Neural progenitor cell (in vitro differentiated cells): ENCODE data around the gene ARHGAP8. TPM values are rescaled to one million over a fixed set of nuclear protein-coding genes. Genes with fewer than 3 reads are reported as not detected.

ENCODE experiments used
- DNase-seq: peaks from one replicate; pipeline ENCODE4 v3.0.0-alpha.2; 2016; ENCODE audit warnings: low spot score
- H2AFZ ChIP-seq: fragments of 200-600 bp; sonication (generic); replicated peaks from 2 replicates; pipeline ENCODE4 v1.6.1; 2016; ENCODE audit warnings: antibody characterized with exemption
- H3F3A ChIP-seq: fragments of 200-600 bp; sonication (generic); 2 replicates; pipeline ENCODE4 v1.6.1; 2016; ENCODE audit warnings: antibody characterized with exemption, low read depth
- H3K27ac ChIP-seq: fragments of 200-600 bp; sonication (generic); 2 replicates; pipeline ENCODE4 v1.5.1; 2016; ENCODE audit warnings: mild to moderate bottlenecking
- H3K27me3 ChIP-seq: fragments of 200-600 bp; sonication (generic); 2 replicates; pipeline ENCODE4 v1.6.1; 2016; ENCODE audit warnings: mild to moderate bottlenecking, moderate library complexity
- H3K36me3 ChIP-seq: fragments of 200-600 bp; sonication (generic); 2 replicates; pipeline ENCODE4 v1.5.1; 2016
- H3K4me1 ChIP-seq: fragments of 200-600 bp; sonication (generic); 2 replicates; pipeline ENCODE4 v1.6.1; 2016; ENCODE audit warnings: mixed run types
- H3K4me2 ChIP-seq: fragments of 200-600 bp; sonication (generic); 2 replicates; pipeline ENCODE4 v1.6.1; 2016
- H3K4me3 ChIP-seq: fragments of 200-600 bp; sonication (generic); 2 replicates; pipeline ENCODE4 v1.5.1; 2016
- H3K79me2 ChIP-seq: fragments of 200-600 bp; sonication (generic); 2 replicates; pipeline ENCODE4 v1.6.1; 2016; ENCODE audit warnings: low read depth
- H3K9ac ChIP-seq: fragments of 200-600 bp; sonication (generic); 2 replicates; pipeline ENCODE4 v1.6.1; 2016
- H3K9me3 ChIP-seq: fragments of 200-600 bp; sonication (generic); 2 replicates; pipeline ENCODE4 v1.5.1; 2016; ENCODE audit warnings: low read depth
- H4K20me1 ChIP-seq: fragments of 200-600 bp; sonication (generic); 2 replicates; pipeline ENCODE4 v1.6.1; 2016; ENCODE audit warnings: low read depth
- H3K27ac Mint-ChIP-seq: 3 replicates; pipeline ENCODE4 v1.8.0; 2021; ENCODE audit warnings: mixed read lengths
- H3K27me3 Mint-ChIP-seq: 2 replicates; pipeline ENCODE4 v1.8.0; 2022; ENCODE audit warnings: low read depth, mild to moderate bottlenecking, inconsistent platforms, moderate library complexity, mixed read lengths; ENCODE audit not compliant: insufficient read depth
- H3K36me3 Mint-ChIP-seq: 3 replicates; pipeline ENCODE4 v1.8.0; 2021; ENCODE audit warnings: mixed read lengths
- H3K4me1 Mint-ChIP-seq: 3 replicates; pipeline ENCODE4 v1.8.0; 2021; ENCODE audit warnings: mixed read lengths
- H3K4me3 Mint-ChIP-seq: 3 replicates; pipeline ENCODE4 v1.8.0; 2021; ENCODE audit warnings: mild to moderate bottlenecking, moderate library complexity, mixed read lengths
- H3K9me3 Mint-ChIP-seq: 3 replicates; pipeline ENCODE4 v1.8.0; 2020; ENCODE audit warnings: mixed read lengths
- EZH2 ChIP-seq: fragments of 200-600 bp; sonication (generic); IDR thresholded peaks from 2 replicates; pipeline ENCODE4 v1.6.1; 2017; ENCODE audit warnings: antibody characterized with exemption, mild to moderate bottlenecking, moderate library complexity
- EZH2phosphoT487 ChIP-seq: fragments of 200-600 bp; sonication (generic); IDR thresholded peaks from 2 replicates; pipeline ENCODE4 v1.6.1; 2017; ENCODE audit warnings: antibody characterized with exemption
- total RNA-seq: library from RNA; depleted of rRNA; stranded (reverse); fragments of >200 nt; gene quantifications from 2 replicates; pipeline ENCODE4 v1.2.3, GENCODE V29; 2015; ENCODE audit warnings: low replicate concordance
- TF ChIP-seq, protein P1 (sequence below): fragments of 200-600 bp; sonication (generic); IDR thresholded peaks from 2 replicates; pipeline ENCODE4 v1.5.1; 2017; ENCODE audit warnings: antibody characterized with exemption, mild to moderate bottlenecking

Gene ARHGAP8
- total RNA-seq, 1 donor from 2014 or later, result 3.0 TPM

GRCh38 chr22:44892803-44893730 lies 140.7 kb downstream of the ARHGAP8 start:
- no peak overlapping the region for H3K9ac ChIP-seq
- no peaks in the 10 kb centered on the region for H3K36me3 ChIP-seq
- Mint-ChIP-seq H3K4me1 (no peaks in the 10 kb centered on the region), H3K9me3 (no peaks in the 10 kb centered on the region), H3K4me3 (no peak overlapping the region), H3K36me3 (peaks cover 29% of the 10 kb centered on the region), H3K27ac (no peak overlapping the region), H3K27me3 (no peaks in the 10 kb centered on the region)
- no peaks in the 10 kb centered on the region for H3K79me2 ChIP-seq
- H3K4me3 ChIP-seq, result no peak overlapping the region
- TF ChIP-seq, protein P1, sequence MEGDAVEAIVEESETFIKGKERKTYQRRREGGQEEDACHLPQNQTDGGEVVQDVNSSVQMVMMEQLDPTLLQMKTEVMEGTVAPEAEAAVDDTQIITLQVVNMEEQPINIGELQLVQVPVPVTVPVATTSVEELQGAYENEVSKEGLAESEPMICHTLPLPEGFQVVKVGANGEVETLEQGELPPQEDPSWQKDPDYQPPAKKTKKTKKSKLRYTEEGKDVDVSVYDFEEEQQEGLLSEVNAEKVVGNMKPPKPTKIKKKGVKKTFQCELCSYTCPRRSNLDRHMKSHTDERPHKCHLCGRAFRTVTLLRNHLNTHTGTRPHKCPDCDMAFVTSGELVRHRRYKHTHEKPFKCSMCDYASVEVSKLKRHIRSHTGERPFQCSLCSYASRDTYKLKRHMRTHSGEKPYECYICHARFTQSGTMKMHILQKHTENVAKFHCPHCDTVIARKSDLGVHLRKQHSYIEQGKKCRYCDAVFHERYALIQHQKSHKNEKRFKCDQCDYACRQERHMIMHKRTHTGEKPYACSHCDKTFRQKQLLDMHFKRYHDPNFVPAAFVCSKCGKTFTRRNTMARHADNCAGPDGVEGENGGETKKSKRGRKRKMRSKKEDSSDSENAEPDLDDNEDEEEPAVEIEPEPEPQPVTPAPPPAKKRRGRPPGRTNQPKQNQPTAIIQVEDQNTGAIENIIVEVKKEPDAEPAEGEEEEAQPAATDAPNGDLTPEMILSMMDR, result no peak
- TF ChIP-seq EZH2phosphoT487 (no peak), EZH2 (no peak)
- no peak overlapping the region for H3K4me2 ChIP-seq
- H4K20me1 ChIP-seq, result peaks cover 4% of the 10 kb centered on the region
- H3F3A ChIP-seq, result no peaks in the 10 kb centered on the region
- H2AFZ ChIP-seq, result no peak overlapping the region
- H3K27me3 ChIP-seq, result no peaks in the 10 kb centered on the region
- no peaks in the 10 kb centered on the region for H3K9me3 ChIP-seq
- no peak for DNase-seq
- no peaks in the 10 kb centered on the region for H3K4me1 ChIP-seq
- no peak overlapping the region for H3K27ac ChIP-seq

DNA sequence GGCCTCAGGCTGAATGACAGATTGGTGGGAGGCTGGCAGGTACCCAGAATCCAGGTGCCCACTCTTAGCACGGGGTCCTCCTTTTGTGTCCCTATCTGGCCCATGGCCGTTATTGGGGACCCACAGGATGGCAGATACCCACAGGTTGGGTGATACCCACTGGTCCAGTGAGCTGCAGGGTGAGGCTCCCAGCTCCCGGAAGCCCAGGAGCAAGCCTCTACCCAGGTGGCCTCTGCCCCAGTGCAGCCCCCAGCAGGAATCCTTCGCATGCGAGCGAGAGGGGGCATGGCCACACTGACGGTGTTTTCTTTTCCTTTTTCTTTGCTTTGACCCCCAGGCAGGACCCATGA lies 141.3 kb downstream of the ARHGAP8 start:
- H3K27me3 Mint-ChIP-seq, result no peaks in the 10 kb centered on the region
- Histone ChIP-seq H3K9me3 (no peaks in the 10 kb centered on the region), H3K27me3 (no peaks in the 10 kb centered on the region), H3K4me3 (no peak overlapping the region), H3K9ac (no peak overlapping the region), H2AFZ (no peak overlapping the region), H3K4me2 (no peak overlapping the region), H3K4me1 (no peaks in the 10 kb centered on the region), H3F3A (no peaks in the 10 kb centered on the region), H3K27ac (no peak overlapping the region), H3K36me3 (no peaks in the 10 kb centered on the region), H4K20me1 (peaks cover 4% of the 10 kb centered on the region), H3K79me2 (no peaks in the 10 kb centered on the region)
- H3K9me3 Mint-ChIP-seq, result no peaks in the 10 kb centered on the region
- no peak for DNase-seq
- H3K4me3 Mint-ChIP-seq, result no peak overlapping the region
- peak overlapping the region; percentile 70 for H3K27ac Mint-ChIP-seq
- H3K36me3 Mint-ChIP-seq, result peaks cover 33% of the 10 kb centered on the region
- TF ChIP-seq, protein P1, result no peak
- TF ChIP-seq EZH2 (no peak), EZH2phosphoT487 (no peak)
- no peaks in the 10 kb centered on the region for H3K4me1 Mint-ChIP-seq

DNA sequence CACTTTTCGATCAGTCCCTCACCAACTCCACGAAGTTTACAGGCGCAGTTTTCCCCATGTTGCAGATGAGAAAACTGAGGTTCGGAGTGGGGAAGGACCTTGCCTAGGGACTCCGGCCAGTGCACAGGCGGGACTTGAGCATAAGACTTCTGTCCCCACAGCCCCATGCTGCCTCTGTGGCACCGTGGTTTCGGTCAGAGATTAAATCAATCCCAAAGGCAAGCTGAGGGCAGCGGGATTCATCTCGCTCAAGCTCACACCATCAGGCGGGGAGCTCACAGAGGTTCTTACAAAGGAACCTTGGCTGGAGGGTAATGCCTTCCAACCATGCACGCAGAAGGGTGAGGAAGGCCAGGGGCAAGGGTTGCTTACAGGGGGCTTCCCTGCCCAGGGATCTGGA lies 141.9 kb downstream of the ARHGAP8 start:
- no peak for TF ChIP-seq EZH2
- TF ChIP-seq, protein P1, result no peak
- TF ChIP-seq EZH2phosphoT487, result no peak
- Mint-ChIP-seq H3K4me1 (no peaks in the 10 kb centered on the region), H3K27ac (no peak overlapping the region), H3K9me3 (no peaks in the 10 kb centered on the region), H3K27me3 (no peaks in the 10 kb centered on the region), H3K36me3 (peaks cover 35% of the 10 kb centered on the region), H3K4me3 (no peak overlapping the region)
- Histone ChIP-seq H3K4me3 (no peak overlapping the region), H3K9me3 (no peaks in the 10 kb centered on the region), H3K36me3 (no peaks in the 10 kb centered on the region), H3K4me2 (no peak overlapping the region), H3K27ac (no peak overlapping the region), H3K4me1 (no peaks in the 10 kb centered on the region), H2AFZ (no peak overlapping the region), H3K9ac (no peak overlapping the region), H3K79me2 (no peaks in the 10 kb centered on the region), H3K27me3 (no peaks in the 10 kb centered on the region), H4K20me1 (peaks cover 2% of the 10 kb centered on the region), H3F3A (no peaks in the 10 kb centered on the region)
- DNase-seq, result no peak
